ENCODE measurements around the gene DYNLRB1. TPM values are rescaled to one million over a fixed set of nuclear protein-coding genes. Genes with fewer than 3 reads are reported as not detected.

DYNLRB1 gene
- total and polyA plus RNA-seq, 4 donors, result 15.8 to 66.9 (median 44.8) TPM

DNA sequence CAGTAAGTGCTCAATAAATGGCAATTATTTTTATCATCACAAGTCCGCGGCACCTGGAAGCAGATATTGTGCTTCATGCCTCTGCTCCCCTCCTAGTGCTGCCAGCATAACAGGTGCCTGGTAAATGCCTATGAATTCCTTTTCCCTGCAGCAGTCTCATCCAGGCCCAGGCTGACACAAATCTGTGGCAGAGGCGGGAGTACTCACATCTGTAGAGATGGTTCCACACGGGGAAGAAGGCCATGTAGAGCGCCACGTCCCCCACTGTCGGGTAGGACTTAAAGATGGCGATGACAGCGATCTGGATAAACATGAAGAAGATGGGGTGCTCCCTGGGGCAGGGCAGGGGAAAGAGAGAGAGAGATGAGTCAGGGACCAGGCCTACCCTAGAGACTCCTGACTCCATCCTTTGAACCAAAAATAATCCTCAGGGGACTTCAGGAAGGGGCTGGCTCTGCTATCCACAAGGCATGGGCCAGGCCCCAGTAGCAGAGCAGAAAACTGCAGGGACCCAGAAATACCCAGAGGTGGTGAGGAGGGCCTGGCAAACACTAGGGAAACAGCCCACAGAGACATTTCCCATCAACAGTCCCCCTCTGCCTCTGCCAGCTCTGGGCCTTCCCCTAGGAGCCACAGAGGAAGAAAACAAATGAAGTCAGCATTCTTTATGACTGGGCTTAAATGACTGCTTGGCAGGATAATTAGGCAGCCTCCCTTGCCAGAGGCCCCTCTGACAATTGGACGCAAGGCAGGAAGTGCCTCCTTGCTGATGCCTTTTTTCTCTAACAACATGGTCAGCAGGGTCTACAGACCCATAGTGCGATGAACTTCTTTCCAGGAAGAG is 65.3 kb downstream of the DYNLRB1 start:
- Histone ChIP-seq H3K36me3 (ENCODE audit: control insufficient read depth in 4 of 4, insufficient read depth in 3 of 4, low read depth in 1 of 4, low read length in 3 of 4) (peaks cover 0 to 8% (median 2%) of the 10 kb centered on the region in 4 donors), H3K4me3 (ENCODE audit: low read depth in 1 of 3, low read length in 3 of 3) (no peak overlapping the region), H3K9ac (ENCODE audit: low read depth in 1 of 2, low read length in 2 of 2) (no peak overlapping the region), H3K27me3 (ENCODE audit: control insufficient read depth in 4 of 4, insufficient read depth in 4 of 4, low read length in 3 of 4) (no peaks in the 10 kb centered on the region), H3K27ac (ENCODE audit: low read depth in 1 of 2, low read length in 2 of 2) (peak overlapping the region; percentile 21 to 64), H3K4me1 (ENCODE audit: control insufficient read depth in 4 of 4, insufficient read depth in 4 of 4, low read length in 3 of 4) (no peaks in the 10 kb centered on the region), H3K9me3 (ENCODE audit: control insufficient read depth in 4 of 4, low read length in 3 of 4) (no peaks in the 10 kb centered on the region)
- 91% methylated on average over 11 of the region's 11 CpGs for WGBS
- TF ChIP-seq HNF4A (conservative IDR thresholded peaks at IDR 0.05) (no peak), SP1 (IDR thresholded peaks at IDR 0.05) (peak; percentile 40), HNF4G (IDR thresholded peaks at IDR 0.05) (no peak), RAD21 (IDR thresholded peaks at IDR 0.05) (peak; percentile 11 to 16), RXRA (IDR thresholded peaks at IDR 0.05) (peak; percentile 61 to 69)
- TF ChIP-seq, protein P1, sequence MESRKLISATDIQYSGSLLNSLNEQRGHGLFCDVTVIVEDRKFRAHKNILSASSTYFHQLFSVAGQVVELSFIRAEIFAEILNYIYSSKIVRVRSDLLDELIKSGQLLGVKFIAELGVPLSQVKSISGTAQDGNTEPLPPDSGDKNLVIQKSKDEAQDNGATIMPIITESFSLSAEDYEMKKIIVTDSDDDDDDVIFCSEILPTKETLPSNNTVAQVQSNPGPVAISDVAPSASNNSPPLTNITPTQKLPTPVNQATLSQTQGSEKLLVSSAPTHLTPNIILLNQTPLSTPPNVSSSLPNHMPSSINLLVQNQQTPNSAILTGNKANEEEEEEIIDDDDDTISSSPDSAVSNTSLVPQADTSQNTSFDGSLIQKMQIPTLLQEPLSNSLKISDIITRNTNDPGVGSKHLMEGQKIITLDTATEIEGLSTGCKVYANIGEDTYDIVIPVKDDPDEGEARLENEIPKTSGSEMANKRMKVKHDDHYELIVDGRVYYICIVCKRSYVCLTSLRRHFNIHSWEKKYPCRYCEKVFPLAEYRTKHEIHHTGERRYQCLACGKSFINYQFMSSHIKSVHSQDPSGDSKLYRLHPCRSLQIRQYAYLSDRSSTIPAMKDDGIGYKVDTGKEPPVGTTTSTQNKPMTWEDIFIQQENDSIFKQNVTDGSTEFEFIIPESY (IDR thresholded peaks at IDR 0.05), result no peak
- TF ChIP-seq, protein P2, sequence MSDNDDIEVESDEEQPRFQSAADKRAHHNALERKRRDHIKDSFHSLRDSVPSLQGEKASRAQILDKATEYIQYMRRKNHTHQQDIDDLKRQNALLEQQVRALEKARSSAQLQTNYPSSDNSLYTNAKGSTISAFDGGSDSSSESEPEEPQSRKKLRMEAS (IDR thresholded peaks at IDR 0.05), result no peak
- TF ChIP-seq, protein P3, sequence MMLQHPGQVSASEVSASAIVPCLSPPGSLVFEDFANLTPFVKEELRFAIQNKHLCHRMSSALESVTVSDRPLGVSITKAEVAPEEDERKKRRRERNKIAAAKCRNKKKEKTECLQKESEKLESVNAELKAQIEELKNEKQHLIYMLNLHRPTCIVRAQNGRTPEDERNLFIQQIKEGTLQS (IDR thresholded peaks at IDR 0.05), result no peak
- DNase-seq (ENCODE audit: low spot score), result no peak

DNA sequence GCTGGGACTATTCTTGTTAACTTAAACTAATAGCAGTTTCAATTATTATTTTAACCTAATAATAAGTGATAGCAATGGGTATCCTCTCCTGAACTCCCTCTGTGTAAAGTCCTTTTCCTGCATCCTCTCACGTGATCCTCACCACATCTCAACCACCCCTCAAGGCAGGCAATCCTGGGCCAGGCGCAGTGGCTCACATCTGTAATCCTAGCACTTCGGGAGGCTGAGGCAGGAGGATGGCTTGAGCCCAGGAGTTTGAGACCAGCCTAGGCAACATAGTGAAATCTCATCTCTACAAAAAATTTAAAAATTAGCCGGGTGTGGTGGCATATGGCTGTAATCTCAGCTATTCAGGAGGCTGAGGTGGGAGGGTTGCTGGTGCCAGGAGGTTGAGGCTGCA is 66.0 kb downstream of the DYNLRB1 start:
- H3K4me1 ChIP-seq (ENCODE audit: control insufficient read depth in 4 of 4, insufficient read depth in 4 of 4, low read length in 3 of 4), result no peaks in the 10 kb centered on the region
- H3K9me3 ChIP-seq (ENCODE audit: control insufficient read depth in 4 of 4, low read length in 3 of 4), result no peaks in the 10 kb centered on the region
- TF ChIP-seq, protein P3 (IDR thresholded peaks at IDR 0.05), result no peak
- TF ChIP-seq FOXA1 (IDR thresholded peaks at IDR 0.05), result no peak
- peaks cover 0 to 8% (median 2%) of the 10 kb centered on the region in 4 donors for H3K36me3 ChIP-seq (ENCODE audit: control insufficient read depth in 4 of 4, insufficient read depth in 3 of 4, low read depth in 1 of 4, low read length in 3 of 4)
- H3K27ac ChIP-seq (ENCODE audit: low read depth in 1 of 2, low read length in 2 of 2), result no peak overlapping the region
- DNase-seq (ENCODE audit: low spot score), result no peak
- no peaks in the 10 kb centered on the region for H3K27me3 ChIP-seq (ENCODE audit: control insufficient read depth in 4 of 4, insufficient read depth in 4 of 4, low read length in 3 of 4)
- no peak overlapping the region for H3K4me3 ChIP-seq (ENCODE audit: low read depth in 1 of 3, low read length in 3 of 3)
- WGBS, result 90% methylated on average over 4 of the region's 4 CpGs
- no peak overlapping the region for H3K9ac ChIP-seq (ENCODE audit: low read depth in 1 of 2, low read length in 2 of 2)

DNA sequence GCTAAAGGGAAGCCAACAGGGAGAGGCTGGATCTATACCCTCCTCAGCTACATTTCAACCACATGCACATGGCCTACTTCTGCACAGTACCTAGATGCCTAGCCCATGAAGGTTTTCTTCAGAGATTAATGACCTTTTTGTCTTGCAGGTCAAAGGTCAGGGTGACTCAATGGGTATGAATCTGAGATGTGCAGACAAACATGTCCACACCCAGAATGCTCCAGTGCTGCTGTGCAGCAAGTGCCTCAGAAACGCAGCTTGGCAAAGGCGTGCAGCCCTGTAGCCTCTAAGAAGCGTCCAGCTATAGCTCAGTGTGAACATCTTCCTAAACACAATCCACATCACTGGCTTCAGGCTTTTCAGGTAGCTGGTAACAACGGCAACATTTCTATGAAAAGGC is 66.7 kb downstream of the DYNLRB1 start:
- Histone ChIP-seq H3K27ac (ENCODE audit: low read depth in 1 of 2, low read length in 2 of 2) (no peak overlapping the region), H3K9me3 (ENCODE audit: control insufficient read depth in 4 of 4, low read length in 3 of 4) (no peaks in the 10 kb centered on the region), H3K9ac (ENCODE audit: low read depth in 1 of 2, low read length in 2 of 2) (no peak overlapping the region), H3K4me3 (ENCODE audit: low read depth in 1 of 3, low read length in 3 of 3) (no peak overlapping the region), H3K36me3 (ENCODE audit: control insufficient read depth in 4 of 4, insufficient read depth in 3 of 4, low read depth in 1 of 4, low read length in 3 of 4) (peaks cover 0 to 8% (median 2%) of the 10 kb centered on the region in 4 donors), H3K4me1 (ENCODE audit: control insufficient read depth in 4 of 4, insufficient read depth in 4 of 4, low read length in 3 of 4) (no peaks in the 10 kb centered on the region), H3K27me3 (ENCODE audit: control insufficient read depth in 4 of 4, insufficient read depth in 4 of 4, low read length in 3 of 4) (no peaks in the 10 kb centered on the region)
- DNase-seq (ENCODE audit: low spot score), result no peak
- TF ChIP-seq HNF4G (IDR thresholded peaks at IDR 0.05), result no peak
- 95% methylated on average over 4 of the region's 4 CpGs for WGBS

DNA sequence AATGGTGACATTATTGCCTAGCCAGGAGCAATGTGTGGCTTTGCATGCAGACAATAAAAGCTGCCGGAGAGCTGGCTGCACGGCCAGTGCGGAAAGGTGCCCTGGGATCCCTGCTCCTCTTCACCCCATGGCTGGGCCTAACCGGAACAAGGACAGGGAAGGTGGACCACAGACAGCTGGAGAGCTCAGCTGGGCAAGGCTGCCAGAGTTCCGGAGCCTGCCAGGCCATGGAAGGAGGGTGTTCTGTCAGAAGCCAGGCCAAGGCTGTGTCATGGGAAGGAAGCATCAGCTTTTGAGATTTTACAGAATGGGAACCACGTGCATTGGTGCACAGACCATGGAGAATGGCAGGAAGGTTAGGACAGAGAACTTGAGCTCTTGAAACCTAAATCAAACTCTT is 67.3 kb downstream of the DYNLRB1 start:
- Histone ChIP-seq H3K9ac (ENCODE audit: low read depth in 1 of 2, low read length in 2 of 2) (no peak overlapping the region), H3K27me3 (ENCODE audit: control insufficient read depth in 4 of 4, insufficient read depth in 4 of 4, low read length in 3 of 4) (no peaks in the 10 kb centered on the region), H3K27ac (ENCODE audit: low read depth in 1 of 2, low read length in 2 of 2) (no peak overlapping the region), H3K9me3 (ENCODE audit: control insufficient read depth in 4 of 4, low read length in 3 of 4) (no peaks in the 10 kb centered on the region), H3K4me3 (ENCODE audit: low read depth in 1 of 3, low read length in 3 of 3) (no peak overlapping the region), H3K36me3 (ENCODE audit: control insufficient read depth in 4 of 4, insufficient read depth in 3 of 4, low read depth in 1 of 4, low read length in 3 of 4) (peaks cover 0 to 8% (median 4%) of the 10 kb centered on the region in 4 donors), H3K4me1 (ENCODE audit: control insufficient read depth in 4 of 4, insufficient read depth in 4 of 4, low read length in 3 of 4) (no peaks in the 10 kb centered on the region)
- DNase-seq (ENCODE audit: low spot score), result no peak
- WGBS, result 88% methylated on average over 6 of the region's 6 CpGs
- TF ChIP-seq, protein P4, sequence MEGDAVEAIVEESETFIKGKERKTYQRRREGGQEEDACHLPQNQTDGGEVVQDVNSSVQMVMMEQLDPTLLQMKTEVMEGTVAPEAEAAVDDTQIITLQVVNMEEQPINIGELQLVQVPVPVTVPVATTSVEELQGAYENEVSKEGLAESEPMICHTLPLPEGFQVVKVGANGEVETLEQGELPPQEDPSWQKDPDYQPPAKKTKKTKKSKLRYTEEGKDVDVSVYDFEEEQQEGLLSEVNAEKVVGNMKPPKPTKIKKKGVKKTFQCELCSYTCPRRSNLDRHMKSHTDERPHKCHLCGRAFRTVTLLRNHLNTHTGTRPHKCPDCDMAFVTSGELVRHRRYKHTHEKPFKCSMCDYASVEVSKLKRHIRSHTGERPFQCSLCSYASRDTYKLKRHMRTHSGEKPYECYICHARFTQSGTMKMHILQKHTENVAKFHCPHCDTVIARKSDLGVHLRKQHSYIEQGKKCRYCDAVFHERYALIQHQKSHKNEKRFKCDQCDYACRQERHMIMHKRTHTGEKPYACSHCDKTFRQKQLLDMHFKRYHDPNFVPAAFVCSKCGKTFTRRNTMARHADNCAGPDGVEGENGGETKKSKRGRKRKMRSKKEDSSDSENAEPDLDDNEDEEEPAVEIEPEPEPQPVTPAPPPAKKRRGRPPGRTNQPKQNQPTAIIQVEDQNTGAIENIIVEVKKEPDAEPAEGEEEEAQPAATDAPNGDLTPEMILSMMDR (IDR thresholded peaks at IDR 0.05; ENCODE audit: low read depth, low read length, missing input control), result no peak
- TF ChIP-seq RAD21 (IDR thresholded peaks at IDR 0.05), result no peak
- TF ChIP-seq RXRA (IDR thresholded peaks at IDR 0.05), result no peak
